K562 (cell line): Measurements from ENCODE around the gene CCDC97. TPM values are rescaled to one million over a fixed set of nuclear protein-coding genes. Genes with fewer than 3 reads are reported as not detected.
A peak's percentile ranks its signal among the peaks of the same experiment; 100 is the strongest.

Experiments
- ARID3B ChIP-seq: fragments of 250-450 bp; sonication (Bioruptor Pico); IDR thresholded peaks from 2 replicates; pipeline ENCODE4 v1.4.0; 2020; ENCODE audit warnings: borderline replicate concordance
- ATF1 ChIP-seq, 2 experiments: fragments of 450-650 bp in 1 of 2; IDR thresholded peaks; 2 replicates each; pipeline ENCODE4 v1.6.1; 2016; ENCODE audit warnings: missing compliant biosample characterization in 1 of 2, missing genetic modification characterization in 1 of 2
- CREB3 ChIP-seq: fragments of 450-650 bp; conservative IDR thresholded peaks from 2 replicates; pipeline ENCODE4 v1.6.1; 2016; ENCODE audit warnings: missing genetic modification characterization, low read depth, mild to moderate bottlenecking, missing compliant biosample characterization, moderate library complexity
- ELF4 ChIP-seq: fragments of 450-650 bp; formaldehyde crosslinking; IDR thresholded peaks from 2 replicates; pipeline ENCODE4 v1.4.0; 2022; ENCODE audit warnings: missing genetic modification characterization
- HOMEZ ChIP-seq: fragments of 250-450 bp; sonication (Bioruptor Pico); IDR thresholded peaks from 2 replicates; pipeline ENCODE4 v1.4.0; 2020; ENCODE audit warnings: mild to moderate bottlenecking, moderate library complexity
- ILF3 ChIP-seq: fragments of 450-650 bp; IDR thresholded peaks from 2 replicates; pipeline ENCODE4 v1.6.1; 2018; ENCODE audit warnings: antibody characterized with exemption, mild to moderate bottlenecking, moderate library complexity, borderline replicate concordance
- MLX ChIP-seq, 2 experiments: fragments of 450-650 bp in 1 of 2; sonication (generic) in 1 of 2; formaldehyde crosslinking; conservative IDR thresholded peaks; 2 replicates each; pipeline versions ENCODE4 v1.4.0 to v1.8.1; 2020 to 2022; ENCODE audit warnings: mild to moderate bottlenecking in 1 of 2, missing genetic modification reagents in 1 of 2
- PHF21A ChIP-seq: fragments of 450-650 bp; IDR thresholded peaks from 2 replicates; pipeline ENCODE4 v1.6.1; 2017; ENCODE audit warnings: low read depth, borderline replicate concordance
- SPI1 ChIP-seq: IDR thresholded peaks from 2 replicates; pipeline ENCODE4 v1.6.1; 2011; ENCODE audit warnings: low read depth, low read length, control low read depth, borderline replicate concordance
- STAT6 ChIP-seq: sonication (generic); formaldehyde crosslinking; IDR thresholded peaks from 2 replicates; pipeline ENCODE4 v1.8.1; 2023; ENCODE audit warnings: mild to moderate bottlenecking, missing genetic modification reagents
- TCF15 ChIP-seq: fragments of 250-450 bp; sonication (Bioruptor Pico); IDR thresholded peaks from 2 replicates; pipeline ENCODE4 v1.8.0; 2022; ENCODE audit warnings: moderate library complexity, mild to moderate bottlenecking, inconsistent platforms
- TFAP4 ChIP-seq: sonication (generic); formaldehyde crosslinking; IDR thresholded peaks from 2 replicates; pipeline ENCODE4 v1.8.0; 2022; ENCODE audit warnings: missing genetic modification reagents, mild to moderate bottlenecking, moderate library complexity, borderline replicate concordance
- ZC3H8 ChIP-seq: fragments of 450-650 bp; IDR thresholded peaks from 2 replicates; pipeline ENCODE4 v1.6.1; 2017
- ZKSCAN3 ChIP-seq: fragments of 250-450 bp; sonication (Bioruptor Pico); IDR thresholded peaks from 2 replicates; pipeline ENCODE4 v1.4.0; 2020
- ZNF239 ChIP-seq: fragments of 250-450 bp; sonication (Bioruptor Pico); IDR thresholded peaks from 2 replicates; pipeline ENCODE4 v1.4.0; 2020; ENCODE audit warnings: mild to moderate bottlenecking
- polyA plus RNA-seq, 8 experiments: library from polyadenylated mRNA; depleted of rRNA in 4 of 8; stranded (reverse) in 5 of 8; unstranded in 3 of 8; fragments of >200 nt; fragmentation: Nextera tagmentation in 2 of 8; fragmentation: Illumina TruSeq in 1 of 8; extraction: Ambion mirVana in 2 of 8; extraction: Trizol in 1 of 8; gene quantifications; 2 replicates each; pipeline versions ENCODE4 v1.2.1 to v1.2.3, GENCODE V29; 2011 to 2014; ENCODE audit warnings: inconsistent platforms in 1 of 8, missing spikeins in 1 of 8
- total RNA-seq, 7 experiments: library from RNA; depleted of rRNA in 6 of 7; stranded (reverse); fragments of >200 nt in 6 of 7; fragmentation: Illumina TruSeq in 2 of 7; extraction: Trizol in 2 of 7; gene quantifications; 2 replicates each; pipeline versions ENCODE4 v1.2.1 to v1.2.3, GENCODE V29; 2011 to 2021; ENCODE audit warnings: low replicate concordance in 1 of 7

The CCDC97 gene
- total and polyA plus RNA-seq, 9 of the 15 experiments (the other 6 are each of a cell fraction or from before 2014, with no cell fraction given), result 0.60 to 16.5 (median 7.0) TPM

GRCh38 chr19:41351339-41352245 lies 41.6 kb downstream of the CCDC97 start (continued):
- TF ChIP-seq SPI1, result peak; percentile 32; the same call in 1 of the 2 replicates
- TF ChIP-seq TCF15, result no peak
- no peak for TF ChIP-seq ARID3B (CRISPR knock-in tag)
- TF ChIP-seq ILF3, result no peak
- no peak for TF ChIP-seq PHF21A
- TF ChIP-seq ATF1 (CRISPR knock-in tag; IDR thresholded peaks at IDR 0.05), result no peak
- TF ChIP-seq ATF1 (tag; IDR thresholded peaks at IDR 0.05), result peak; percentile 46; the same call in 1 of the 2 replicates
- 0 out of 2 replicates have a peak, but pooled peaks have one; percentile 62 for TF ChIP-seq STAT6 (CRISPR knock-in tag)
- TF ChIP-seq ZC3H8, result no peak
- no peak for TF ChIP-seq ELF4 (CRISPR knock-in tag)
- TF ChIP-seq HOMEZ (CRISPR knock-in tag), result no peak
- 0 out of 2 replicates have a peak, but pooled peaks have one; percentile 43 for TF ChIP-seq TFAP4
- TF ChIP-seq ZKSCAN3, result no peak
- no peak for TF ChIP-seq CREB3 (tag)
- TF ChIP-seq MLX (CRISPR knock-in tag; conservative IDR thresholded peaks at IDR 0.05), result 0 out of 4 replicates have a peak, but pooled peaks of 1 of the 2 experiments have one; percentile 14
- TF ChIP-seq ZNF239 (CRISPR knock-in tag), result no peak
